ENCODE measurements around the gene SGMS1. TPM values are rescaled to one million over a fixed set of nuclear protein-coding genes. Genes with fewer than 3 reads are reported as not detected.

SGMS1 gene
- total and polyA plus RNA-seq, 2 experiments from 2014 or later, result 15.0 to 34.7 TPM

- no peak for TF ChIP-seq ZNF331 (CRISPR knock-in tag; IDR thresholded peaks at IDR 0.05; ENCODE audit: low read depth)
- TF ChIP-seq NANOG (IDR thresholded peaks at IDR 0.05; ENCODE audit: borderline replicate concordance), result no peak
- no peak for TF ChIP-seq EZH2 (IDR thresholded peaks at IDR 0.05; ENCODE audit: low read depth, unreplicated experiment)
Measured at GRCh38 chr10:50533296-50533695, 90.5 kb downstream of the SGMS1 start (continued).

DNA sequence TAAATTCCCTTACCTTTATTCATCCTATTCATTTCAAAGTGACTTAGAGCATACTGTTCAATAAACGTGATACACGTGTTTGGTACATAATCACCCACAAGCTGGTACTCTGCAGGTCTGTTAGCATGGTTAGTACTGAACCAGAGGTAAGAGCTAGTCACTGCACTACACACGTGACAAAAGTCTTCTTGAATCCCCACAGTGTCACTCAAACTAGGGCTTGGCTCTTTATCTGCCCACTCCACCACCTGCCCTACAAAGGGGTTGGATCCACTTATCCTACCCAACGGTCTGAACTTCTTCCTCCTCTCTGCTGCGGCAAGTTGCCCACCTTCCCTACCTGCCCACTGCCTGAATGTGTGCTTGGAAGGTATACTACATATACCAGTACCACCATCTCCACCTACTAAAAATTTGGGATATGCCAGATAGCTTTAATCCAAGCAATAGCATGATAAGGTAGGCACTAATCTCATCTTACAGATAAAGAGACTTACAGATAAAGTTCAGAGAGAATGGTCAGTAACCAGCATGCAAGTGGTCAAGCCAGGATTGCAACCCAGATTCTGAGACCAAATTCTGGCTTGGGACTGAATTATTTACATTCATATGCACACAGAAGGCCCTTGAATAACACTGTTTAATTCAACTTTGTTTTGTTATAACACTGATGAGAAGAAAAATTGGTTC lies 92.2 kb downstream of the SGMS1 start:
- no peak overlapping the region for H3K4me3 ChIP-seq
- Mint-ChIP-seq H3K9me3 (no peaks in the 10 kb centered on the region), H3K4me3 (no peak overlapping the region), H3K27me3 (ENCODE audit: insufficient read depth, low read depth, poor library complexity) (peaks cover 2% of the 10 kb centered on the region), H3K27ac (no peak overlapping the region), H3K4me1 (peaks cover 8% of the 10 kb centered on the region; the same call in 2 of the 3 replicates), H3K36me3 (ENCODE audit: low read depth) (no peaks in the 10 kb centered on the region)
- H3K79me2 ChIP-seq (replicated peaks; ENCODE audit: insufficient read depth), result peaks cover 16% of the 10 kb centered on the region
- no peaks in the 10 kb centered on the region for H3K9me2 ChIP-seq (ENCODE audit: insufficient read depth)
- H3K27ac ChIP-seq (ENCODE audit: low read depth), result no peak overlapping the region
- no peak overlapping the region for H3K4me2 ChIP-seq
- no peak overlapping the region for H2AFZ ChIP-seq
- H3F3A ChIP-seq (replicated peaks; ENCODE audit: low read depth), result no peaks in the 10 kb centered on the region
- ATAC-seq (no peak), DNase-seq (ENCODE audit: low spot score) (no peak)
- no peaks in the 10 kb centered on the region; the same call in 1 of the 2 replicates for H4K20me1 ChIP-seq (replicated peaks; ENCODE audit: insufficient read depth)
- H3K27me3 ChIP-seq (ENCODE audit: insufficient read depth), result no peaks in the 10 kb centered on the region
- no peaks in the 10 kb centered on the region; the same call in 1 of the 2 replicates for H3K4me1 ChIP-seq (ENCODE audit: insufficient read depth)
- no peaks in the 10 kb centered on the region for H3K36me3 ChIP-seq (ENCODE audit: insufficient read depth)
- TF ChIP-seq REST (IDR thresholded peaks at IDR 0.05; ENCODE audit: unreplicated experiment) (no peak), CREB1 (CRISPR knock-in tag; IDR thresholded peaks at IDR 0.05; ENCODE audit: low read depth) (no peak), STAT1 (IDR thresholded peaks at IDR 0.05; ENCODE audit: unreplicated experiment) (no peak), ZNF114 (CRISPR knock-in tag; IDR thresholded peaks at IDR 0.05) (no peak), CTCF (conservative IDR thresholded peaks at IDR 0.05; ENCODE audit: low read depth in 2 of 2) (no peak), ZNF331 (CRISPR knock-in tag; IDR thresholded peaks at IDR 0.05; ENCODE audit: low read depth) (no peak), EZH2 (IDR thresholded peaks at IDR 0.05; ENCODE audit: low read depth, unreplicated experiment) (no peak), EZH2phosphoT487 (IDR thresholded peaks at IDR 0.05; ENCODE audit: unreplicated experiment) (no peak), NANOG (IDR thresholded peaks at IDR 0.05; ENCODE audit: borderline replicate concordance) (no peak), JUNB (IDR thresholded peaks at IDR 0.05; ENCODE audit: unreplicated experiment) (no peak), ZNF462 (CRISPR knock-in tag; IDR thresholded peaks at IDR 0.05) (no peak)
- TF ChIP-seq, protein P1, sequence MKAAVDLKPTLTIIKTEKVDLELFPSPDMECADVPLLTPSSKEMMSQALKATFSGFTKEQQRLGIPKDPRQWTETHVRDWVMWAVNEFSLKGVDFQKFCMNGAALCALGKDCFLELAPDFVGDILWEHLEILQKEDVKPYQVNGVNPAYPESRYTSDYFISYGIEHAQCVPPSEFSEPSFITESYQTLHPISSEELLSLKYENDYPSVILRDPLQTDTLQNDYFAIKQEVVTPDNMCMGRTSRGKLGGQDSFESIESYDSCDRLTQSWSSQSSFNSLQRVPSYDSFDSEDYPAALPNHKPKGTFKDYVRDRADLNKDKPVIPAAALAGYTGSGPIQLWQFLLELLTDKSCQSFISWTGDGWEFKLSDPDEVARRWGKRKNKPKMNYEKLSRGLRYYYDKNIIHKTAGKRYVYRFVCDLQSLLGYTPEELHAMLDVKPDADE (IDR thresholded peaks at IDR 0.05), result no peak
